NOMO-1 treated with DMSO at 0.1 percent for 48 hours (cell line): ENCODE results near the gene FBLN2.

ENCODE experiments used
- DNase-seq: peaks from one replicate; lab custom pipeline; 2025; ENCODE audit not compliant: unreplicated experiment; lab: John Stamatoyannopoulos, UW

FBLN2 gene

DNA sequence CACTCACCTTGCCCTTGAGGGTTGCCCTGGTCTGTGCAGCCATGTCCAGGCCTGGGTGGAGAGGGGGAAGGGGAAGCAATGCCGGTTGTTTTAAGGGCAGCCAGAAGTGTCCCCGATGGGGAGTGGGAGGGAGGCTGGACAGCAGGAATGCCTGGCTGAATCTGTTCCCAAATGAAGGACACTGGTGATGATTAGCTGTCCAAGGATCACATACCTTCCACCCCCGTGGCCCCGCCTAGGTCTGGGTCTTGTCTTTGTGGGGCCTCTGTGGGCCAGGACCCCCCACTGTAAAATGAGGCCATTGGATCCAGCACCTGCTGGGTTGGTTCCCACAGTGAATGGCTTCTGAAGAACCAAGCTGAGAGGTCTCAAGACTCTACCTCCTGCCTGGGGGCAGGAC lies 71.4 kb downstream of the FBLN2 start:
- no peak for DNase-seq

DNA sequence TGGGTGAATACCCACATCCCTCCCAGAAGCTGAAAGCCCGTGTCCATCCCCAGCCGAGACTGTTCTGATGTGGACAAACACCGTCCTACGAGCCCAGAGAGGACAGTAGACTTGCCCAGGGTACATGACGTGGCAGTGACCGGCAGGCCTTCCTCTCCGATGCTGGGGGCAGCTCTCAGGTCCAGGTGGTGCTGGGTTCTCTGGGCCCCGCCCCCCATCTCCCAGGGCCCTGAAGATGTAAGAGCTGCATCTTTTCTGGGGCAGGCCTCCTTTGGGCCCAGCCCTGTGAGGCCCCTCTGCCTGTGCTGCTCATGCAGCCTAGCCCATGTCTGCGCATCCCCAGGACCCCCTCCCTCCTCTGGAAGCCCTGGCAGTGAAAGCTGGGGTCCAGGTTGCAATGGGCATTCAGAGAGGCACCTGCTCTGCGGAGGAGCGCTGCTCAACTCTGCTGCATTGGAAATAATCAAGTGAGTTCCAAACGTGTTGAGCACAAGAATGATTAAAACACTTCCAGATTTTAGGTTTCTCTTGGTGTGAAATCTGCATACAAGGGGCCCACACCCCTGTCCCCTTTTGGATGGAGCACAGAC lies 71.9 kb downstream of the FBLN2 start:
- DNase-seq: no peak

DNA sequence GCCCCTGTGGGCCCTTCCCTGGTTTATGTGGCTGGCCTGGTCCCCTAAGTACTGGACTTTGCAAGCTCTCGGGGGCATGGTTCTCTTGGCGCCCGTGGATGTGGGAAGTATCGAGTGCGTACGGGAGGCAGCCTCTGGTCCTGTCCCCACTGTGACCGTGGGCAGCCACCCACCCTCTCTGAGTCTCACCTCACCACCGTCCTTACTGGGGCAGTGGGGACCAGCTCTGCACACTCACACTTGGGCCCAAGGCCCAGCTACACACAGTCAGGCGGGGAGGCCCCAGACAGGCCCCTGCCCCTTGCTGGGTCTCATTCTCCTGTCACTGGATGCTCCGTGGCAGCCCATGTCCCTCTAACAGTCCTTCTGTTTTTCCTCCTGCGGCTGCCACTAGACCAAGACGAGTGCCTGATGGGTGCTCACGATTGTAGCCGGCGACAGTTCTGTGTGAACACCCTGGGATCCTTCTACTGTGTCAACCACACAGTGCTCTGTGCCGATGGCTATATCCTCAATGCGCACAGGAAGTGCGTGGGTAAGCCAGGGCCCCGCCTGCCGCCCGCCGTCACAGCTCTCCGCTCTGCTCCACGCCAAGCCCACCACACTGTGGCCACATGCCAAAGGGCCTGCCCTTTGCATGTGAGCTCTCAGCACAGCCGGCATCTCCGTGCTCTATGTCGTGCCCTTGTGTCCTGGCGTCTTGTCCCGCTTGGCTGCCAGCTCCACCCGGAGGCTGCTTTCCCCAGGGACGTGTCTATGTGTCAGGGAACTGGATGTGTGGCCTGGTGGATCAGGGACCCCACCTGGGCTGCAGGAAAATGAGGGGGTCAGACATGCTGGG lies 72.7 kb downstream of the FBLN2 start:
- no peak for DNase-seq

DNA sequence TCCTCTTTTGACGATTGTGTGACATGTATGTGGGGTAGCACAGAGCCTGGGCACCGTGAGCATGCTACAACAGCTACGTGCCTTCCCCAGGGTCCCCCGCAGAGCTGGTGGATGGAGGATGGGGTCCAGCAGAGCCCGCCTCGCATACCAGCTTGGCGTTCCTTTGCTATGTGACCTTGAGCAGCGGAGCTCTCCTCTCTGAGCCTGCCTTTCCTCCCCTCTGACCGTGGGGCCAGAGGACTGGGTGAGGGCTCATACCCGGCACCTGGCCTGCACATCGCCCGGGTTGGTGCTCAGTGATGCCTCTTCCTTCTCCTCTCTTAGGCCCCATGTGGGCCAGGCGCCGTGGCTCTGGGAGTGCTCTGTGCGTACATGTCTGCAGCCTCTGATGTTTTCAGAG lies 73.4 kb downstream of the FBLN2 start:
- no peak for DNase-seq

DNA sequence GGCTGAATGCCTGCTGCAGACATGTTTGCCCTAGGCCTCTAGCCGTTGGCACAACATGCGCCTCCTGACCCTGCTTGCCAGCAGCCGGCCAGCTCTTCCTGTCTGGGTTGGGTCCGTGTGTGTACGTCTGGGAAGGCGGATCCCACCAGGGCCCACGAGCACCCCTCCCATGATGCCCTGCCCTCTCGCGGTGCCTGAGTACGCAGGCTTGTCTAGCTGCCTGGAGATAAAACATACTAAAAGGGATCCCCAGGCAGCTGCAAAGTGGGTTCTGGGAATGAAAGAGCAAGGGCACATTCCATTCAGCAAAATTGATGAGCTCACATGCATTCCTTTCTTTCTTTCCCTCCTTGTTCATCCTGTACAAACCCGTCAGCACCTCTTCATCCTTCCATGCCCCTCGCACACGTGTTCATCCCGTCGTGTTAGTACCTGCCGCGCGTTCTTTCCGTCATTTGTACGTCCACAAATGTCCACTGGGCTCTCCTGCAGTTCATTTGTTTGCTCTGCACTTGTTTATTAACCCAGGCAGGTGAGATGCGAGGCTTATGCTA lies 74.3 kb downstream of the FBLN2 start:
- no peak for DNase-seq

DNA sequence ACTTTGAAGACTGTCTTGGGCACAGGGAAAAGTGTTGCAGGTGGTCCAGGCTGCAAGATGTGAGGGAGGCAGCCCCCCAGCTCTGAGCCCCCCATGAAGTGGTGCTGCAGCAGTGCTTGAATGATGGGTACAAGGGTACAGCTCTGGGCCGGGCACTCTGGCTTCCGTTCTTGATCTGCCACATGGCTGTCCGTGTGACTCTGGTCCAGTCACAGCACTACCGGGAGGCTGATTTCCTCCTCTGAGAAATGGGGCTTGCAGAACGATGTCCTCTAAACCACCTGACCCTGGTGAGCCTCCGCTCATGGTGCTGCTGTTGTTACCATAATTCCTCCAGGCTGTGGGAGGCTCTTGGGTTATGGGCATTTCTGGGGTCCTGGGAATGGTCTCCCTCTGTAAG lies 75.1 kb downstream of the FBLN2 start:
- DNase-seq: no peak

DNA sequence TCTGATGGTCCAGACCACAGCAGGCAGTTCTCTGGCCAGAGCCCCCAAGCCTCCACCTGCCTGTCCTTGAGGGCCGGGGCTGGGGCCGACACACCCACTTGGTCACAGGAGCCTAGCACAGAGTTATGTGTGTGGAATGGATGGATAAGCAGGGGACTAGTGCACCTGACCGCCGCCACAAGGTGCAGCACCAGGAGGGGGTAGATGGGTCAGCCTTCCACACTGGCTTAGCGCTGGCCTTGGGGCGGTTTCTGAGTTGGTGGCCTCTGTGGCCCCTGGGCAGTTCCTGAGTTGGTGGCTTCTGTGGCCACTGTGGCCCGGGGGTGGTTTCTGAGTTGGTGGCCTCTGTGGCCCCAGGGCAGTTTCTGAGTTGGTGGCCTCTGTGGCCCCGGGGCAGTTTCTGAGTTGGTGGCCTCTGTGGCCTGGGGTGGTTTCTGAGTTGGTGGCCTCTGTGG lies 75.8 kb downstream of the FBLN2 start:
- DNase-seq: no peak

DNA sequence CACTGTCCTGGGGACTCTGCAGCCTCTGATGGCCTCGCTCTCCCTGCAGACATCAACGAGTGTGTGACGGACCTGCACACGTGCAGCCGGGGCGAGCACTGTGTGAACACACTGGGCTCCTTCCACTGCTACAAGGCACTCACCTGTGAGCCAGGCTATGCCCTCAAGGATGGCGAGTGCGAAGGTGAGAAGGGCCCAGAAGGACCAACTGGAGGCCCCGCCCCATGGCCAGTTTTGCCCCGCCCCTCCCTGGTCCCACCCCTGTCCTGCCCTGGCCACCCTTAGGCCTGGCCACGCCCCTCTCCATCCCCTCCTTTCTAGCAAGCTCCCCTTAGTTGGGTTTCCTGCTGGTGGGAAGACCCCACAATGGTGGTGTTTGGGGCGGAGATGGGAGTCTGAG lies 77.5 kb downstream of the FBLN2 start:
- no peak for DNase-seq

DNA sequence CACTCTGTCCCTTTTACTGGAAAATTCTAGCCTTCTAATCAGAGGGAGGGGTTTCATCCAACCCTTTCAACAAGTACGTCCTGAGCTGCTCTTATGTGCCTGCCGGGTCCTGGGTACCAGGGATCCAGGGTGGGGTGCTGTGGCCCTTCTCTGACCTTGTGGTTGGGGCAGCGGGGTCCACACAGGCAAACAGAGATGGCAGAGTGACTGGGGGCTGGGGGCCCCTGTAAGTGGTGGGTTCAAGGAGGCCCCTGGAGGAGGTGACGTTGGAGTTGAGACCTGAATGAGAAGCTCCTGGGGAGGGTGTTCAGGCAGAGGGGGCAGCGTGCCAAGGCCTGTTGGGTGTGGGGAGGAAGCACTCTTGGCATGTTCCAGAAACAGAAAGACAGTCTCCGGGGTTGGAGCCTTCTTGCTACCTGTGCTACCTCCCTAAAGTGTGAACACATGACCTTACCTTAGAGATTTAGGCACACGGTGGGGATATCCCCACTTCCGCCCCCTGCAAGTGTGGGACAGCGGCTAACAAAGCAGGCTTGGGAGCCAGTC lies 78.1 kb downstream of the FBLN2 start:
- no peak for DNase-seq

DNA sequence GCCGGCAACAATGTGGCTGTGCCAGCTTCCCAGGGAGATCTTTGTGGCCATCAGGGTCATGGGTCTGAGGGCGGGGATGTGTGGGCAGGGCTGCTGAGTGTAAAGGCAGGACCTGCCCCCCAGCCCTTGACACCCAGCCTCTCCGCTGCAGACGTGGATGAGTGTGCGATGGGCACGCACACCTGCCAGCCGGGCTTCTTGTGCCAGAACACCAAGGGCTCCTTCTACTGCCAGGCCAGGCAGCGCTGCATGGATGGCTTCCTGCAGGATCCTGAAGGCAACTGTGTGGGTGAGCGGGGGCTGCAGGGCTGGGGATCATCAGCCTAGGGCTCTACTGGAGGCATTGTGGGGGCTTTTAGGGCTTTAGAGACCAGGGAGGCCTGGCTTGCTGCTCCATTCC lies 78.8 kb downstream of the FBLN2 start:
- DNase-seq: no peak

DNA sequence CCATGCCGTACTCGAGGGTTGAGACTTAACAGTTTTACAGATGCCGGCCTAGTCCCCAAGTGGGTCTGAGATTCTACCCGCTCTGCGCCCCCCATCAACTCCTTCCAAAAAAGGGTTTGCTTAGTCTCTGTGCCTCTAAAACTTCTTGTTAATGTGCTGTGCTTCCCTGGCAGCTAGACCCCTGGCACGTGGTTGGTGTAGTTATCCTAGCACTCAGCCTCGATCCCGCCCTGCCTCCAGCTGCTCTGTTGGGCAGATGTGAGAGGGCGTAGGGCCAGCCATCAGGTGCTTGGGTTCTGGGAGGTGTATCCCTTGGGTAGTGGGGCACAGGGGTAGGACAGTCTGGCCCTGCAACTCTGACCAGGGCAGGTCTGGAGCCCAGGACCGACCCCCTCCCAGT lies 79.5 kb downstream of the FBLN2 start:
- DNase-seq: no peak

DNA sequence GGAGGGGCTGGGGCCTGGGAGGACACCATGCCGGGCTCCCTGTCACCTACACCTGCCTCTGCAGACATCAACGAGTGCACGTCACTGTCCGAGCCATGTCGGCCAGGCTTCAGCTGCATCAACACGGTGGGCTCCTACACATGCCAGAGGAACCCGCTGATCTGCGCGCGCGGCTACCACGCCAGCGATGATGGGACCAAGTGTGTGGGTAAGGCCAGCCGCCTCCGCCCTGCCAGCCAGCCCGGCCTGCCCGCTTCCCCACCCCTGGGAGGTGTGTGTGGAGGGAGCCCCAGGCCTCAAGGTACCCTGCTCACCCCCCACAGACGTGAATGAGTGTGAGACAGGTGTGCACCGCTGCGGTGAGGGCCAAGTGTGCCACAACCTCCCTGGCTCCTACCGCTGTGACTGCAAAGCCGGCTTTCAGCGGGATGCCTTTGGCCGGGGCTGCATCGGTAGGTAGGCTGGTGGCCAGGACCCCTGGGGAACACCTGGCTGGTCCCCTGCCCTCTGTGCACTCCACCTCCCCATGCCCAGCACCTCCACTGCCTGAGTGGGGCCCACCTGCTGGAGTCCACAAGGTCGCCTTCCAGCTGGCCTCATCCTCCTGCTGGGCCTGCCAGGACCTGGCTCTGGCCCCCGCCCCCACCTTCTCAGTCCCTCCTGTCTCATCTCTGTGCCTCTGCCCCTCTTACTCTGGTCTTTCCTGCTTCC lies 80.1 kb downstream of the FBLN2 start:
- no peak for DNase-seq

DNA sequence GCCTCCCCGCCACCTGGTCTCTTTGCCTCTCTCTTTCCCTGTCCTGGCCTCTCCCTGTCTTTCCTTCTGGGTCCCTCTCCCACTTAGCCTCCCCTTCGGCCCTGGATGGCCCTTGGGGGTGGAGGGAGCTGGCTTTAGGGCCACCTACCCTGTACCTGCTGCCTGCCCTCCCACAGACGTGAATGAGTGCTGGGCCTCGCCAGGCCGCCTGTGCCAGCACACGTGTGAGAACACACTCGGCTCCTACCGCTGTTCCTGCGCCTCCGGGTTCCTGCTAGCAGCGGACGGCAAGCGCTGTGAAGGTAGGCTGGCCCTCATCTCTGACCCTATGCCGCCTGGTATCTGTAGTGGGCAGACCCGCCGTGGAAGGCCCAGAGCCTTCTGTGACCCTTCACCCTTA lies 80.7 kb downstream of the FBLN2 start:
- no peak for DNase-seq

DNA sequence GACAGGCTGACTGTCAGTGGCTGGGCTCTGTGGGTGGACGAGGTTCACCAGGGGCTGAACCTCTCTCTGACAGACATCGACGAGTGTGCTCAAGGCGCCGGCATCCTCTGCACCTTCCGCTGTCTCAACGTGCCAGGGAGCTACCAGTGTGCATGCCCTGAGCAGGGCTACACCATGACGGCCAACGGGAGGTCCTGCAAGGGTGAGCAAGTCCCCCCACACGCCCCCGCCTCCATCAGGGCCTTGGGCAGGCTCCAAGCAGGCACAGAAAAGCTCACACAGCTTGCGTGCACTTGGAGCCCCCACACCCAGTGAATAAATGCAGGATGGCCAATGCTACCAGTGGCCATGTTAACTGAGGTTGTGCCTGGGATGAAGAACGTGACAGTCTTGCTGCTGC lies 82.3 kb downstream of the FBLN2 start:
- DNase-seq: no peak

DNA sequence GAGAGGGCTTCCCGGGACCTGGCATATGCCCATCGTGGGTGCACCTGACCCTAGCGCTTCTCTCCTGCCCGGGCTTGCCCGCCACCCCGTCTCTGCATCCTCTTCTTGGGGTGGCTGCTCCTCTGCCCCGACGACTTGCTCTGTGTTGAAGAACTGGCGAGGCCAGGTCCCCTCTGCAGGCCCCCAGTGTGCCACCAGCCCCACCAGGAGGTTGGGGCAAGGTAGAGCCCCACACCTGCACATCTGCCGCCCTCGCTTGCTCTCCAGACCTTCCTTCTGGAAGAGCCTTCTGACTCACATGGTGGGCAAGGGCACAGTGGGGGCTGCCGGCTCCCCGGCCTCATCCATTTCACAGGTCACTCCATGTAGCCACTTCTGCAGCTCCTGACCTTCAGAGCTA lies 84.3 kb downstream of the FBLN2 start:
- no peak for DNase-seq

DNA sequence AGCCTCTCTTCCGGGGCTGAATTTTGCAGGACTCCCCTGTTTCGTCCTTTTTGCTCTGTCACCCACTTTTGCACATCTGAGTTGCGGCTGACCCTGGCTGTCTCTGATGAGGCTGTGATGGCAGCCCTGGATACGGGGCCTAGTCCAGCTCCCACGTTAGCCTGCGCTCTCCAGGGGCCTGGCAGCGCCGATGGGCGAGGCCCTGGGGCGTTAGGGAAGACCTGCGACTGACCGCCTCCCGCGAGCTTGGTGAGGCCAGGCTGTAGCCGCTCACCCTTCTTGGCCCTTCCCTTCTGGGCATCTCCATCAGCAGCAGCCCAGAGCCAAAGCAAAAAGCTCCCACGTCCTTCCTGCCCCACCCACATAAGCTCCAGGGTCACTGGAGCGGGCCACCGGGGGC lies 85.2 kb downstream of the FBLN2 start:
- DNase-seq: no peak

DNA sequence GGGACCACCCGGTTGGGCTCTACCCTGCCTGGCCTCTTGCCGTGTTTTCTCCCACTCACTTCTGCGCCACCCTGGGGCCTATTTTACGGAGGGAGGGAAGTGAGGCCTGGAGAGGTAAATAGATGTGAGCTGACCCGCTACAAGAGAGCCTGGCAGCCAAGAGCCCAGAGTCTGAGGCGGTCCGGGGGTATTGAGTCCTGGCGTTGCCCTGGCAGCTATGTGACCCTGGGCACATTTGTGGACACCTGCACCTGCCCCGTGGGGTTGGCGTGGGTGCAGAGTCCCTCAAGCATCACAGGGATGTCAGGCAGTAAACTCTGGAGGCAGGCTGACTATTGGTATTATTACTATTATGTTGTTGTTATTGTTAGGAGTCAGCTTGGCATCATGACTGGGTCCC lies 85.7 kb downstream of the FBLN2 start:
- DNase-seq: no peak

DNA sequence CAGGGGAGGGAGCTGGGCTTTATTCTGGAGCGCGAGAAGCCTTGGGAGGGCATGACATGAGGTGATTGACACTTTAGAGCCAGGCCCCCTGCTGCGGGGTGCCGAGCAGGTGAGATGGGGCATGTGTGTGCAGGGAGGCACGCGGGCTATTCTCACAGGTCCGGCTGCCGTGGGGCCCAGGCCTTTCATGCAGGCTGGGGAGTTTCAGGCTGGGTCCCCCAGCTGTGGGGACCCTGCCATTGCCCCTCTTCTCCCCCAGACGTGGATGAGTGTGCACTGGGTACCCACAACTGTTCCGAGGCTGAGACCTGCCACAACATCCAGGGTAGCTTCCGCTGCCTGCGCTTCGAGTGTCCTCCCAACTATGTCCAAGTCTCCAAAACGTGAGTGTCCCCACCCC lies 87.3 kb downstream of the FBLN2 start:
- DNase-seq: no peak

DNA sequence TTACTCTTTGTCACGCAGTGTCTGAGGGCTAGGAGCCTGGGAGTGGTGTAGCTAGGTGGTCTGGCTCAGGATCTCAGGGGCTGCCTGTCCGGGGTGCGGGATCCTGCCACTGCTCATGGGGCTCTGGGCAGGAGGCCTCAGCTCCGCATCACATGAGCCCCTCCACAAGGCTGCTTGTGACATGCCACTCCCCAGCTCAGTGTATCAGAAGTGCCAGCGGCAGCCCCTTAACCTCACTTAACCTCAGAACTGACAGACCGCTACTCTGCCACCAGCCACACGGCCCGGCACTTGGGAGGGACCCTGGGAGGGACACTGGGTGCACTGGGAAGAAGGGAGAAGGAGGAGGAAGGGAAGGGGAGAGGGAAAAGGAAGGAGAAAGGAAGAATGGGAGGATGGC lies 87.9 kb downstream of the FBLN2 start:
- no peak for DNase-seq

DNA sequence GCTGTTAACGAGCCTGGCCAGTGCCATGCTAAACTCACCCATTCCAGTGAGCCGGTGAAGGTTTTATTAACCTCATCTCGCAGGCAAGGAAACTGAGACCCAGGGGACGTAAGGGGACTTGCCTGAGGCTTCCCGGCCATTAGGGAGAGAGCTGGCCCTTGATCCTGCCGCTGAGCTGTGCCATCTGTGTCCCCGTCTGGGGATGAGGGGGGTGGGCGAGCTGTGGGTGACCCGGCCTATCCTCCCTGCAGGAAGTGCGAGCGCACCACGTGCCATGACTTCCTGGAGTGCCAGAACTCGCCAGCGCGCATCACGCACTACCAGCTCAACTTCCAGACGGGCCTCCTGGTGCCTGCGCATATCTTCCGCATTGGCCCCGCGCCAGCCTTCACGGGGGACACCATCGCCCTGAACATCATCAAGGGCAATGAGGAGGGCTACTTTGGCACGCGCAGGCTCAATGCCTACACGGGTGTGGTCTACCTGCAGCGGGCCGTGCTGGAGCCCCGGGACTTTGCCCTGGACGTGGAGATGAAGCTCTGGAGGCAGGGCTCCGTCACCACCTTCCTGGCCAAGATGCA lies 88.5 kb downstream of the FBLN2 start:
- DNase-seq: no peak

DNA sequence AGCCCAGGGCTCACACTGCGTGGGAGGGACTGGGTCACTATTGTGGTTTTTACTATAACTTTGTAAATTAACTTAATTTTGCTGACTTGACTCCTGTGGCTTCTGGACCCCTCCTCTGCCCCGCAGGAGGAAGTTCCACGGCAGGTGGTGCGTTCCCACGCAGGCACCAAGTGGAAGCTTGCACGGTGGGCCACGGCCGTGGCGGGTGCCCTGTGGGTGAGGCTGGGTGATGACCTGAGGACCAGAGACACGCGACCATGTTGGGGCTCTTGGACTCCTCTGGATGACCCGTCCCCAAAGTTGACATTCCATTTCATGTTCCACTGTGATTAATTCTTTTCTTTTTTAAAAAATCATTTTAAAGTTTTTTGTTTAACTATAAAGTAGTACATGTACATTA lies 89.0 kb downstream of the FBLN2 start:
- DNase-seq: no peak
